Spleen (tissue), 13 donors: Measurements from ENCODE around the gene SEMA4A. TPM values are rescaled to one million over a fixed set of nuclear protein-coding genes. Genes with fewer than 3 reads are reported as not detected.
A peak's percentile ranks its signal among the peaks of the same experiment; 100 is the strongest.

Experiments
- DNase-seq: peaks from one replicate; pipeline ENCODE4 v3.0.0-alpha.2; 2020
- H3K27ac ChIP-seq, 8 donors: fragments of 200-600 bp; sonication (generic) in 7 of 8; 1 replicate in 4 of 8; 2 replicates in 4 of 8; pipeline versions ENCODE4 v1.5.0 to v1.8.0; 2016 to 2021; ENCODE audit warnings: inconsistent platforms in 4 of 8, mild to moderate bottlenecking in 4 of 8, moderate library complexity in 1 of 8
- H3K27me3 ChIP-seq, 7 donors: fragments of 200-600 bp; sonication (generic) in 6 of 7; replicated peaks in 1 of 7; 1 replicate in 4 of 7; 2 replicates in 3 of 7; pipeline versions ENCODE4 v1.5.0 to v1.8.0; 2016 to 2021; ENCODE audit warnings: inconsistent platforms in 3 of 7, mild to moderate bottlenecking in 1 of 7
- H3K36me3 ChIP-seq, 6 donors: fragments of 200-600 bp; sonication (generic) in 5 of 6; 1 replicate in 4 of 6; 2 replicates in 2 of 6; pipeline versions ENCODE4 v1.5.0 to v1.8.0; 2016 to 2021; ENCODE audit warnings: inconsistent platforms in 2 of 6
- H3K4me1 ChIP-seq, 6 donors: fragments of 200-600 bp; sonication (generic) in 5 of 6; 1 replicate in 3 of 6; 2 replicates in 3 of 6; pipeline versions ENCODE4 v1.5.0 to v1.8.0; 2016 to 2021; ENCODE audit warnings: inconsistent platforms in 3 of 6
- H3K4me3 ChIP-seq, 8 donors: fragments of 200-600 bp; sonication (generic) in 7 of 8; 1 replicate in 4 of 8; 2 replicates in 4 of 8; pipeline versions ENCODE4 v1.5.0 to v1.8.0; 2016 to 2021; ENCODE audit warnings: inconsistent platforms in 4 of 8, mild to moderate bottlenecking in 4 of 8, moderate library complexity in 2 of 8
- H3K9me3 ChIP-seq, 8 donors: fragments of 200-600 bp; sonication (generic) in 7 of 8; 1 replicate in 4 of 8; 2 replicates in 4 of 8; pipeline versions ENCODE4 v1.5.0 to v1.8.0; 2016 to 2021; ENCODE audit warnings: inconsistent platforms in 4 of 8
- POLR2A ChIP-seq, 3 donors: fragments of 450-650 bp; IDR thresholded peaks; one replicate each; pipeline ENCODE4 v1.5.1; 2017; ENCODE audit warnings: antibody characterized with exemption in 3 of 3, mild to moderate bottlenecking in 1 of 3
- POLR2AphosphoS5 ChIP-seq, 3 donors: sonication (generic); formaldehyde crosslinking; IDR thresholded peaks; one replicate each; pipeline ENCODE4 v1.5.1; 2017; ENCODE audit warnings: antibody characterized with exemption in 3 of 3
- WGBS, 5 donors: extraction: QIAGEN DNeasy Blood & Tissue Kit in 3 of 5; methylation state at CpG; one replicate each; pipeline versions ENCODE4 v1.1.5 to v1.1.7; 2013 to 2018; 5-methylcytosine and 5-hydroxymethylcytosine counted together
- intact Hi-C: fragments of 100-400 bp; cut with DNase I; formaldehyde crosslinking; loops from one replicate; pipeline ENCODE4 v1.15.0; 2023; ENCODE audit warnings: low total_unique reads
- long read RNA-seq, 2 donors: transcript quantifications; one replicate each; lab custom pipeline, GENCODE V29; 2026
- polyA plus RNA-seq, 3 donors: library from polyadenylated mRNA; stranded (reverse); fragments of 200-250 nt; gene quantifications; one replicate each; pipeline ENCODE4 v1.2.1, GENCODE V29; 2013
- total RNA-seq, 7 donors: library from RNA; depleted of rRNA in 3 of 7; stranded (reverse); fragments of >200 nt in 3 of 7; fragmentation: NEBNext Ultra II Directional in 4 of 7; extraction: Animal tissue kit (Norgen Biotek cat#: 25700) in 4 of 7; gene quantifications; one replicate each; pipeline versions ENCODE4 v1.1.0 to v1.2.1, GENCODE V29; 2016 to 2021
- TF ChIP-seq, protein P1 (sequence below), 11 experiments: fragments of 200-600 bp in 7 of 11; fragments of 450-650 bp in 4 of 11; sonication (generic) in 4 of 11; IDR thresholded peaks in 8 of 11; conservative IDR thresholded peaks in 3 of 11; 1 replicate in 7 of 11; 2 replicates in 4 of 11; pipeline versions ENCODE4 v1.4.0 to v1.8.0; 2016 to 2021; ENCODE audit warnings: antibody characterized with exemption in 11 of 11, inconsistent platforms in 4 of 11, mild to moderate bottlenecking in 1 of 11
- donor health status: healthy with polysubstance abuse.
- donor health status: DM: no; HTN: no; CAD: no; lungs with moderate emphysema.
- donor health status: DM: no; HTN: no; CAD: no.
- donor health status: Bipolar disorder and iron deficiency.
- donor health status: healthy.
- donor health status: DM: no; HTN: no; CAD: no.
- donor health status: DM: yes; HTN: yes; CAD: no.

SEMA4A gene
- total RNA-seq (10 to 100 TPM; 21.1 to 65.9 (median 37.7) TPM), polyA plus RNA-seq (1 to 10 TPM; 7.1 to 9.3 (median 9.1) TPM)
- long read RNA-seq, donor 1, partial matches to known transcripts: 0 of 1 reads
- long read RNA-seq, donor 1, other reads (novel, unspliced or antisense): 0 of 1 reads
- long read RNA-seq, donor 2: 0 reads

DNA sequence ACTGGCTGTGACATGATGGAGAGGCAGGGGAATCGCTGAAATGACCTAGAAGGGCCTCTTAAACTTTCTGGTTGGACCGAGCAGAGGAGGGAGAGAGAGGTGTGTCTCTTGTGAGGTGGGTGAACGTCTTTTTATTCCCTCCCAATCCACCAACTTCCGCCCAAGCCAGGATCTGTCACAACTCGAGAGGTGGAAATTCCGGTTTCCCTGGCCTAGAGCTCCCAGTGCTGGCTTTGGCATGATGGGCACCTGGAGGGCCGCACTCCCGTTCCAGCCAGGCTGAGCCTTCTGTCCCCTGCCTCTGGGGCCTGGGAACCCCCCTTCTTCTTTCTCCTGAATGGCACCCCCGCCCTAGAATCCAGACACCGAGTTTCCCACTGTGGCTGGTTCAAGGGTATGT lies at the start of gene SEMA4A:
SEMA4A (plus strand) TSS at position 224 of the 400 bp plus-strand sequence. CDS start 994 bp downstream, outside the sequence.
- DNase-seq: no peak
- Histone ChIP-seq H3K27me3 (peaks cover 0 to 13% (median 0%) of the 10 kb centered on the region in 7 donors), H3K4me3 (peak within 1 kb of the TSS in 7 of 8 donors; percentile 9 to 65 (median 27)), H3K9me3 (no peaks in the 10 kb centered on the region), H3K36me3 (peaks cover 0 to 14% (median 0%) of the 10 kb centered on the region in 6 donors), H3K4me1 (peaks cover 19 to 100% (median 85%) of the 10 kb centered on the region in 6 donors), H3K27ac (peak within 1 kb of the TSS in 7 of 8 donors; percentile 73 to 92 (median 81))
- WGBS, 5 donors: 85 to 91% (median 87%) methylated on average over 10 of the region's 10 CpGs
- intact Hi-C loops: no loop called here
- TF ChIP-seq POLR2A (IDR thresholded peaks at IDR 0.05) (no peak), POLR2AphosphoS5 (IDR thresholded peaks at IDR 0.05) (no peak)
- TF ChIP-seq, protein P1, sequence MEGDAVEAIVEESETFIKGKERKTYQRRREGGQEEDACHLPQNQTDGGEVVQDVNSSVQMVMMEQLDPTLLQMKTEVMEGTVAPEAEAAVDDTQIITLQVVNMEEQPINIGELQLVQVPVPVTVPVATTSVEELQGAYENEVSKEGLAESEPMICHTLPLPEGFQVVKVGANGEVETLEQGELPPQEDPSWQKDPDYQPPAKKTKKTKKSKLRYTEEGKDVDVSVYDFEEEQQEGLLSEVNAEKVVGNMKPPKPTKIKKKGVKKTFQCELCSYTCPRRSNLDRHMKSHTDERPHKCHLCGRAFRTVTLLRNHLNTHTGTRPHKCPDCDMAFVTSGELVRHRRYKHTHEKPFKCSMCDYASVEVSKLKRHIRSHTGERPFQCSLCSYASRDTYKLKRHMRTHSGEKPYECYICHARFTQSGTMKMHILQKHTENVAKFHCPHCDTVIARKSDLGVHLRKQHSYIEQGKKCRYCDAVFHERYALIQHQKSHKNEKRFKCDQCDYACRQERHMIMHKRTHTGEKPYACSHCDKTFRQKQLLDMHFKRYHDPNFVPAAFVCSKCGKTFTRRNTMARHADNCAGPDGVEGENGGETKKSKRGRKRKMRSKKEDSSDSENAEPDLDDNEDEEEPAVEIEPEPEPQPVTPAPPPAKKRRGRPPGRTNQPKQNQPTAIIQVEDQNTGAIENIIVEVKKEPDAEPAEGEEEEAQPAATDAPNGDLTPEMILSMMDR (IDR thresholded peaks at IDR 0.05 in 8 of 11, conservative IDR thresholded peaks at IDR 0.05 in 3 of 11): no peak

DNA sequence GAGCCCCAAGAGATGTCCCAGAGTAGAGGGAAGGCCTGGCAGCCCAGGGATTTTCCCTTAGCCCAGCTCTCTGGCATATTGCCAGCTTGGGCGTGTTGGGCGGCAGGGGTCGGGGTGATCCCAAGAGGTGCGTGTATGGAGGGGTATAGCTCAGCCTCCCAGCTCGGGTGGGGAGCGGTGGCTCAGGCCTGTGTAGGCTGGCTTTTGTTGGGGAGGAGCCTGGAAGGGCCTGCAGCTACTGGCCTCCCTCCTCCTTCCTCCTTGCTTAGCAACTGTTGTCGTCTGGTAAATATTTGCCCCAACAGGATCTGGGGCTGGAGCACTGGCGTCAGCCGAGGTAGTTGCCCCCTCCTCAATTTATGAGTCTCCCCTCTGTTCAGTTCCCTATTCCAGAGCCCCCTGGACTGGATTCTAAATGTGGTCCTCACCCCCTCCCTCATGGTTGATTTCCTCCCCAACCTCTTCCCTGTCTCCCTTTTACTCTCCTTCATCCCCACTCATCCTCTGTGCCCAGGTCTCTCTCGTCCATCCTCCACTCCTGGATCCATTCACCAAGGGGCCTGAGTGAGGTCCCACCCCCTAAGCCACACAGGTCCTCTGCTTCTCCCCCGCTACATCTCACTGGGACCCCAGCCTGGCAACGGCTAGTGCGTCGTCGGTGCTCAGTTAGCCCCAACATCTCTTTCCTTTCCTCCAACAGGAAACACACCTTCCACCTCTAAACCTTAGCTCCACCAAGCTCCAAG lies 49.1 kb upstream of the SEMA4A start:
- TF ChIP-seq POLR2AphosphoS5 (IDR thresholded peaks at IDR 0.05): peak; percentile 11 to 54 (median 42)
- no peak for TF ChIP-seq POLR2A (IDR thresholded peaks at IDR 0.05)
- TF ChIP-seq, protein P1 (IDR thresholded peaks at IDR 0.05 in 8 of 11, conservative IDR thresholded peaks at IDR 0.05 in 3 of 11): no peak
- no peak for DNase-seq
- H3K36me3 ChIP-seq: no peaks in the 10 kb centered on the region
- 41 to 47% (median 42%) methylated on average over 9 to 15 of the region's 15 CpGs for WGBS, 5 donors
- H3K4me3 ChIP-seq: no peak overlapping the region
- peak overlapping the region in 6 of 8 donors; percentile 23 to 85 (median 84) for H3K27ac ChIP-seq
- H3K27me3 ChIP-seq: peaks cover 0 to 19% (median 0%) of the 10 kb centered on the region in 7 donors
- intact Hi-C loops: no loop called here
- H3K4me1 ChIP-seq: peaks cover 23 to 72% (median 54%) of the 10 kb centered on the region in 6 donors
- H3K9me3 ChIP-seq: no peaks in the 10 kb centered on the region

DNA sequence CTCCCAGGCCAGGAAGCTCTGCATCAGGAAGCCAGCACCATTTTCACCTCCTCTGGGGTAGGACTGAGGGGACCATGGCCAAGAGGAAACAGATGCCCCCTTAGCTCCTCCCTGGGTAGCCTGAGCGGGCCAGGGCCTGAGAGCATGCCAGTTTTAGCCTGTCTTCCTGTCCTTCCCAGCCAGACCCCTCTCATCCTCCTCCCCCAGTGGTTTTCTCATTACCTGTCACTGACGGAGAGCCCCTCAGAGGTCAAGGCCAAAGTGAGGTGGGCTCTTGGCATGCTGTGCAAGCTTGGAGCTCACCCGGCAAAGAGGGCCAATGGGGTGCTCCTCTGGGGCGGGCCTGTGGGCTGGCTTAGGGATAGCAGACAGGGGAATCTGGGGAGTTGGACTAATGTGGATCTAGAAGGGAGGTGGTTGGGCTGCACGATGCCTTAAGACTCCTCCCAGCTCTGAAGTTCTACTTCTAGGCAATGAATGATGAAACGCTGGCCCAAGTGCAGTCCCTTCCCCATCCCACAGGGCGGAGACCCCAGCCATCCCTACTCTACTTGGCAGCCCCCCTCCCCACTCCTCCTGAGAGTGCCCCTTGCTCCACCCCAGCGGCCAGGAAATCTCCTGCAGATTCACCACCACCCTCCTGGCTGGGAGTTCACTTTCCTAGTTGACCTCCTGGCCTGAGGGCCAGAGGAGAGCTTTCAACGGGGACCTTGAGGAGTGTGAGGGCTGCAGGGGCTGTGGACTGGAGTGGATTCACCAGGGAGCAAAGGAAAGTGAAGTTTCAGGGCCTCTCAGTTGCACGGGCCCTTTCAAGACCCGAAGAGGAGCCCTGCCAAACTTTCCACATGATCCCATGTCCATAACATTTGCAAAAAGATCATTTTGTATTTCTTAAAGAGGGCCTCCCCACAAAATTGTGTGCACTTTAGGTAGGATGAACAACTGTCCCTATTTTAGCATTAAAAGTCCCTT lies 48.2 kb upstream of the SEMA4A start:
- WGBS, 5 donors: 62 to 76% (median 67%) methylated on average over 10 to 11 of the region's 11 CpGs
- Histone ChIP-seq H3K4me1 (peaks cover 23 to 72% (median 54%) of the 10 kb centered on the region in 6 donors), H3K27me3 (peaks cover 0 to 19% (median 0%) of the 10 kb centered on the region in 7 donors), H3K27ac (peak overlapping the region; percentile 22 to 86 (median 84)), H3K9me3 (no peaks in the 10 kb centered on the region), H3K36me3 (no peaks in the 10 kb centered on the region), H3K4me3 (peak overlapping the region in 3 of 8 donors; percentile 41 to 61 (median 43))
- no peak for TF ChIP-seq POLR2A (IDR thresholded peaks at IDR 0.05)
- no peak for TF ChIP-seq POLR2AphosphoS5 (IDR thresholded peaks at IDR 0.05)
- TF ChIP-seq, protein P1 (IDR thresholded peaks at IDR 0.05 in 8 of 11, conservative IDR thresholded peaks at IDR 0.05 in 3 of 11): no peak
- intact Hi-C loops: no loop called here
- no peak for DNase-seq
